HG02973 (cell line): Measurements from ENCODE around the gene AOPEP.
A peak's percentile ranks its signal among the peaks of the same experiment; 100 is the strongest.

Experiments
- ATAC-seq: cut with Tn5 transposase; IDR thresholded peaks from one replicate; pipeline ENCODE4 v1.9.1; 2021; ENCODE audit warnings: moderate library complexity; ENCODE audit not compliant: unreplicated experiment

Gene AOPEP, protein sequence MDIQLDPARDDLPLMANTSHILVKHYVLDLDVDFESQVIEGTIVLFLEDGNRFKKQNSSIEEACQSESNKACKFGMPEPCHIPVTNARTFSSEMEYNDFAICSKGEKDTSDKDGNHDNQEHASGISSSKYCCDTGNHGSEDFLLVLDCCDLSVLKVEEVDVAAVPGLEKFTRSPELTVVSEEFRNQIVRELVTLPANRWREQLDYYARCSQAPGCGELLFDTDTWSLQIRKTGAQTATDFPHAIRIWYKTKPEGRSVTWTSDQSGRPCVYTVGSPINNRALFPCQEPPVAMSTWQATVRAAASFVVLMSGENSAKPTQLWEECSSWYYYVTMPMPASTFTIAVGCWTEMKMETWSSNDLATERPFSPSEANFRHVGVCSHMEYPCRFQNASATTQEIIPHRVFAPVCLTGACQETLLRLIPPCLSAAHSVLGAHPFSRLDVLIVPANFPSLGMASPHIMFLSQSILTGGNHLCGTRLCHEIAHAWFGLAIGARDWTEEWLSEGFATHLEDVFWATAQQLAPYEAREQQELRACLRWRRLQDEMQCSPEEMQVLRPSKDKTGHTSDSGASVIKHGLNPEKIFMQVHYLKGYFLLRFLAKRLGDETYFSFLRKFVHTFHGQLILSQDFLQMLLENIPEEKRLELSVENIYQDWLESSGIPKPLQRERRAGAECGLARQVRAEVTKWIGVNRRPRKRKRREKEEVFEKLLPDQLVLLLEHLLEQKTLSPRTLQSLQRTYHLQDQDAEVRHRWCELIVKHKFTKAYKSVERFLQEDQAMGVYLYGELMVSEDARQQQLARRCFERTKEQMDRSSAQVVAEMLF

DNA sequence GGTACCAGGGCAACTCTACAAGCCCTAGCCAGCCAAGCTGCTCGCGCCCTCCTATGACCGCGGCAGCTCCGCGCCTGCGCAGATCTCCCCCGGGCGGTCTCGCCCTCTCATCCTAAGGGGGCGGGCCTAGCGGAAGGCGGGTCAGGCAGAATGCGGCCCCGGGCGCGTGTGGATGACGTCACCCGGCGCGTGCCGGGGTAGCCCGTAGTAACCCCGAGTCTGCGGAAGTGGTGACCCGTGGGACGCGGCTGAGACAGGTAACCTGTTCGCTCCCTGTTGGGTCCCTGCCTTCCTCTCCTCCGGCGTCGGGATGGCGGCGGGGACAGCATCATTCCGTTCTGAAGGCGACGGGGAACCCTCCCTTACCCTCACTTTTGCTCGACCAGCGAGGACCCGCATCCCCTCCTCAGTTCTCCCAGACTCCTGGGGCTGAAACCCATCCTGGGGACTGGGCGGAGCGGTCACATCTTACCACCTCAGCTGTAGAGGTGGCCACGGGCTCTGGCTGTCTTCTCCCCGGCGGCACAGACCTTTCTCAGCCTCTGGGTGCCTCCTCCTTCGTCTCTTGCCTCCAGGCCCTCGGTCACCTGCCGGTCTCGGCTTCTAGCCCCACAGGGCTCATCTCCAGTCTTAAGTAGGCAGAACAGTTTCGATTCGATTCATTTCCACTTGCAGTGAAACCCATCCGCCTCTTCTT, at the start of gene AOPEP:
Gene AOPEP, plus strand, starts transcription at position 205 of the 697 bp plus-strand sequence. CDS start 33,085 bp downstream, outside the sequence.
- peak; percentile 93 for ATAC-seq

DNA sequence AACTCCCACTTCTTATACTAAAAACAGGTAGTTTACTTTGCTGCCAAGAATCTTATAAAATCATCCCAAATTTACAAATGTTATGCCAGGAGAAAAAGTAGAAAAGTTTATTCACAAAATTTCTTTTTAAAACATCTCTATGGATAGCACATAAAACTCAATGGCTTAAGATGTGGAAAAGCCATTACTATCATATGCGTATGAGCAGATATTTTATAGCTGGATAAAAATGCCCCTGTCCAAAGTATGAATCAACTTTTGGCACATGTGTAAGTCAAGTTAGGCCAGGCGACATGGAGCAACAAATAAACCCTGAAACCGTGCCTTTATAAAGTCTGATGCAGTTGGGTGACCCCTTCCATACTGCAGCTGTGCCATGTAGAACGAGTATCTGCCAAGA, 48.6 kb upstream of the AOPEP start:
- no peak for ATAC-seq

DNA sequence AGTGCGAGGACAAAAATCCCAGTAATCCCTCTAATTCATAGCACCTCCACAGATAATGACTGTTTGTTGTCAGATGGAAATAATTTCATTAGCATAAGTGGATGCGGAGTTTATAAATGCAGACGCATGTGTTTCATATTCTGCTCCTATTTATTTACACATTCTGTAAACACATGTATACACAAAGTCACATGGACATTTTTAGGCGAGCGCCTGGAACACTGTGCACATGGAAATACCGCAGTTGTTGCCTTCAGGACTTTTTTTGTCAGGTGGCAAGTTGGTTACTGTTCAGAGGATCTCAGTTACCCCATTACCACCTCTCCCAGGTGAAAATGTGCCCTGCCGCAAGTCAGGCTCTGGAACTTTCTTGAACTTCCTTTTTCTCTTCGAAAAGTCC, 46.9 kb upstream of the AOPEP start:
- ATAC-seq, result no peak

DNA sequence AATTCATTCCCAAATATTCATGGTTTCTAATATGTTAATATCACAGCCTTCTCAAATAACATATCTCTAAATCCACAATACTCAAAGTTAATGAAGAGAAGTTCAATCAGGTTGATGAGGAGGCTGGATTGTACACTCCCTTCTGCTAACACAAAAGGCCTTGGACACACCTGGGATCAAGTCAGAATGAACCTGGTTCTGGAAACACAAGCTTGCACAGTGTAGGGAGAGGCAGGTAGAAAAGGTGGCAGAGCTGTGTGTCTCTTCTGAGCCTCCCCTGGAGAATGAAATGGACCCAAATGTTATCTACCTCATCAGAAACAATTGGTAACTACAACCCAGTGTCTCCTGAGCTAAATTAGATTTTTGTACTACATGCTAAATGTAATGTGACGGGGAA, 46.5 kb upstream of the AOPEP start:
- ATAC-seq, result no peak

DNA sequence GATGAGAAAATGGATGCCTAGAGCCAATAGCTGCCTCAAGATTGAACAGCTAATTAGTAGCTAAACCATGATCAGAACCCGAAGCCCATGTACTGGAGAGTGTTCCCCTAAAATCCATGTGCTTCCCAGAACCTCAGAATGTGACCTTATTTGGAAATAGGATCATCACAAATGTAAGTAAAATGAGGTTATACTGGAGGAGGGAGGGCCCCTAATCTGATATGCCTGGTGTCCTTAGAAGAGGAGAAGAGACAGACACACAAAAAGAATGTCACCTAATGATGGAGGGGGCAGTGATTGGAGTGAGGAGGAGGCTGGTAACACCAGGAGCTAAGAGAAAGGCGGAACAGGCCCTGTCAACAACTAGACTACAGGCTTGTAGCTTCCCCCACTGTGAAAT, 45.9 kb upstream of the AOPEP start:
- ATAC-seq, result no peak

DNA sequence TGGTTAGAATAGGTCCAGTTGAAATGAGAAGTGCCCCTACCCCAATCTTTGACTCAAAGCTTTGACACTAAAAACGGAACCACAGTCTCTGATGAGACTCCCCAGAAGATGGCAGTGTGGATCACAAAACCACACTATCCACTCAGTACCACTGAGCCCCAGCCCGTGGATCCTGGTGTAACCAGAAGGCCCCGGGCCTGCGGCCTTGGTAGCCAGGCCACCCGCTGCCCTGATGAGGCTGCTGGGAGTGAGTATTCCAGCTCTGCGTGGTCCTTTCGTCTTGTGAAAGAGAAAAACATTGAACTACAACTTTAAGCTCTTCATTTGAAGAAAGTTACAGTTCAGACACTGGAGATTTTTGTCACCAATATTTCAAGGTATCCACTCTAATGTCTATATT, 45.0 kb upstream of the AOPEP start:
- ATAC-seq, result no peak

DNA sequence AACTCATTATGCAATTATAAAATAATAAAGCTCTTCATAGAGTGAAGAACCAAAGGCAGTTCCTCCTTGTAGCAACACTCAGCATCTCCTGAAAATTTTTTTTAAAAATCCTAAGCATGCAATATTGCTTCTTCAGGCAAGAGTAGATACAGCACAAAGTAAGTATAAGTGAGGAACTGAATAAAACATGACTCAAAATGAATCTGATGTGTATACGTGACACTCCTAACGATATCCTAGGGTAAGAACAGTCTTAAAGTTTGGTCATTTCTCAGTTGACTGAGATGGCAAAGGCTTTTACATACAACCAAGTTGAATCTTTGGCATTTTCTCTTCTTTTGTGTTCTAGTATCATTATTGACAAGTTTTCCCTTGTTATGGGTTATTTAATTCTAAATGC, 41.1 kb upstream of the AOPEP start:
- ATAC-seq, result no peak

DNA sequence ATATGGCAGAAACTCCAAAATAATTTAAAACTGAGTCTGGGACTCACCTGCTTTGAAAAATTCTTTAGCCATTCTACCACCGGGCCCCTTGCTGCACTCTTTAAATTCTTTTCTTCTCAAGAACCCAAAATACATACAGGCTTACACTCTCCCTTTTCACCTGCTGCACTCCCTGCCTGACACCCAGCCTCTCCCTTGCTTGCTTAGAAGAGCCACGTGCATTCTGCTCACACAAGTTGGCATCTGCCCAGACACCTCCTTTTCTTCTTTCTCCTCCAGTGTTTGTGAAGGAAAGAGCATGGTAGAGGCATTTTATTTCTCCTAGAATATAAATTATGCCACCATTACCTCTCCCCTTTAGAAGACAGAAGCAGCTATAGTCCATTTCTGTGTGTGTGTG, 39.0 kb upstream of the AOPEP start:
- ATAC-seq, result no peak

DNA sequence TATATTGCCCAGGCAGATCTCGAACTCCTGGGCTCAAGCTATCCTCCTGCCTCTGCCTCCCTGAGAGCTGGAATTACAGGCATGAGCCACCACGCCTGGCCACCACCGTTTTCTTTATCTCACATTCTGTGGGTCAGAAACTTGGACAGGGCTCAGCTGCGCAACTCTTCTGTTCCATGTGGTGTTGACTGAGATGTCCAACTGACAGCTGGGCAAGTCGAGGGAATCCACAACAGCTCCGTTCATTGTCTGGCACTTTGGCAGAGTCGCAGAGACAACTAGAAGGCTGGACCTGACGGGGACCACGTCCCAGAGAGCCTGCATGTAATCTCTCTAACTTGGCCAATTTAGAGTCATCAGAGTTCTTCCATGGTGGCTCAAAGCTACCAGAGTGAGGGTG, 36.2 kb upstream of the AOPEP start:
- no peak for ATAC-seq

DNA sequence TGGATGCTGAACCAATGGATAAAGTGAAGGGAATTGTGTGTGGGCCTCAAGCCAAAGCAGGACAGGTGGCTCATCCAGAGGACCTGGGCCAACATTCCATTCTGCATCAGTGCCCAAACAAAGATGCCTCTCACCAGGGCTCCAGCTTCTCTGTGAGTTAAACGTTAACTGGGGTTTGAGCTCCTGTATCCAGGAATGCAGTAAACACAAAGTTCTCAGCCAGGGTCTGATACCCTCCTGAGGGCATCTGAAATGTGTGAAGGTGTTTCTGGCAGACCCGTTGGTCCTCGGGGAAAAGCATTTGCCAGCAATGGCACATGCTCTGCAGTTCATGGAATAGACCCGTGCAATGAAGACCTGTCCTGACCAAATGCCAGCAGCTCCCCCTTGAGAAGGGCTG, 33.9 kb upstream of the AOPEP start:
- ATAC-seq, result no peak

DNA sequence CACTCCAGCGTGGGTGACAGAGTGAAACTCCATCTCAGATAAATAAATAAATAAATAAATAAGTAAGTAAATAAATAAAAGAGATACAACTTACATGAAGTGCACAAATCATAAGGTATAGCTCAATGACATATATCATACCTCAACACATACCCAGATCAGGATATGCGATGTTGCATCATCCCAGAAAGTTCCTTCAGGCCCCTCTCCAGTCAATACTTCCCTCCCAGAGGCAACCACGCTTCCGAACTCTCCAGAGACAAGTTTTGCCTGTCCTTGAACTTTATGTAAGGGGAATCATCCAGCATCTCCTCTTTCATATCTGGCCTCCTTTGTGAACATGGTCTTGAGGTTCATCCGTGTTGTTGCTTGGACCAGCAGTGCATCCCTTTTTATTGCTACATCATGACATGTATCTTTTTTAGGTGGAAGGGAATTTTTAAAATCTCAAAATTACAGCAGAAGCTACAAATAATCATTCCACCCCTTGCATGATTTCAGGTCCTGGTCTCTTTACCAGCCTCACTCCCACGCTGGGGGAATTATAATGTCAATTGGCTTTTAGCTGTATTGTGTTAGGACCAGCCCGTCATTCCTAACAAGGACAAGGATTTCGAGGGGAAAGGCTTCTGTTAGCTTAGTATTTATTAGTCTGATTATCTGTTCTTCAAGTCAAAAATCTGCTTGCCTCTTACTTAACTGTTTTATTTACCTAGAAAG, 32.9 kb upstream of the AOPEP start:
- no peak for ATAC-seq

DNA sequence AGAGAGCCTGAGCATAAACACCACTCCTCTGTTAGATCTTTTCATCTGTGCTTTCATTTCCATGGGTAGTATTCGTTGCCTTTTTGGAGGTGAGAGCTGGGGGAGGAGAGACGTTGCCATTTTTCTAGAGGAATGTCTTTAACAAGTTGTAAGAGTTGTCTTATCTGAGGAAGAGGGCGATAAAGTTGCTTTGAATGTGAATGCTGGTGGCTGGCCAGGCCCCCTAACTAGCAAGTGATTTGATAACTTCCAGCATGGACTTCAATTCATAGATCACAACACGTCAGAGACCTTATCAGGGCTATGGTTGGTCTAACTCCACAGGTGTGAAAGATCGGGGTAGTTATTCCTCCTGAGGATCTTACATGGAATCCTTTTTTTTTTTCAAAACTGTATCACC, 30.0 kb upstream of the AOPEP start:
- ATAC-seq, result no peak

DNA sequence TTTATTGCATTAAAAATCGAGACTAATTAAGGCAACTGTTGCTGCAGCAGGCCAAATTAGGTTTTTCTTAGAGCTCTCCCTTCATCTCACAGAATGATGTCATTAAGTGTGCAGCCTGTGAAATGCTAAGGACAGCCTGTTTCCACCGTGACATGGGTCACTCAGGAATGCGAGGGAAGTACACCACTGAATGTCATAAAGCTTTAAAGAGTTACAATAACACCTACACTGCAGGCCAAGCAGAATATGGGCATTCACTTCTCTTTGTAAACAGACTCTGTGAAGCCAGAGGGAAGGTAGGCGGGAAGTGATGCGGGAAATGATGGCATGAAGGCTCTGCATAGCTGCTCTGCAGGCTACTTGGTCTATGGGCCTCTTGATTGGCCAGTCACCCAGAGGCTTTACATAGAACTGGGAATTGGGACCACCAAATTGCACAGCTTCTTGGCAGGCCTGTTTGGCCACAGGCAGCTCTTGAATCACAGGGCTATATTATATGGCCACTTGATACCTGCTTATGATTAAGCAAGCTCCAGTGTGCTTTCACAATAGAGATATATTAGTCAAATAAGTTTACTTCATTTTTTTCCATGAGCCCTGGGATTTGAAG, 28.4 kb upstream of the AOPEP start:
- no peak for ATAC-seq

DNA sequence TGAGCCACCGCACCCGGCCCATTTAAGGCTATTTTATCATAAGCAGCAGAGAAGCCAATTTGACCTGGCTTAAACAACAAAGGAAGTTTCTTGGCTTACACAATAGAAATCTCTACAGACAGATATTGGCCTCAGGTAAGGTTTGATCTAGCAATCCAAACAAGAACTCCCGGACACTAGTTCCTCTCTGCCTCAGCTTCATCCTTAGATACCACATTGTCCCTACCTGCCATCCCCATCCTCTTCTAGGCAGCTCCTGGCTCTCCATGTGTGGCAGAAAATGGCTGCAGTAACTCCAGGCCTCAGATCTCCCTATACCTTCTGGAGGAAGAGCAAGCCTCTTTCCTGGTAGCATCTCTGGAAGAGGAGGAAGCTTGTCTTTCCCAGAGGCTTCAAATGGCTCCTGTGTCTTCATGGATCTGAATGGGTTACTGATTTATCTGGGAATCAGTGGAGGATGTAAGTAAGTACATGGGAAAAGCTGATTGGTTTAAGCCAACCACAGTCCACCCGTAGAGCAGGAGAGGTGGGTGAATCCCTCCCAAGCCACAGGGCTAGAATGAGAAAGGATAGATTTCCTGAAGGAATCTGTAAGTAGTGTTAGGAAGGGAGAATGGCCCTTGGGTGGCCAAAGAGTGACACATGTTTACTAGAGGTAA, 26.7 kb upstream of the AOPEP start:
- no peak for ATAC-seq

DNA sequence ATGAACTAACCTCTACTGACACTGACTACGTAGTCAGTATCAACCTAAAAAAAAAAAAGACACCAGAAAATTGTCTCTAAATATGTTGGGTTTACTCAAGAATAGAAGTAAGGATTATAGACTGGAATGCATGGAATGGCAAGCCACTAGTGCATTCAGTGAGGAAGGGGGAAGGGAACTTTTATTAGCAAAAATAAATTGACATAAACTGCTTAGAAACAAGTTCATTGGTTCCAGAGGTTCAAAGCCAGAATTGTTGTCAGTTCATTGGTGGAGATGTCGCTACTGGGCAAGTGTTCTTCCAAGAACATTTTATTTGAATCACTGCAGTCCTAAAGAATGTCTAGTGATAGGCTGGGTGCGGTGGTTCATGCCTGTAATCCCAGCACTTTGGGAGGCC, 26.1 kb upstream of the AOPEP start:
- ATAC-seq, result no peak

DNA sequence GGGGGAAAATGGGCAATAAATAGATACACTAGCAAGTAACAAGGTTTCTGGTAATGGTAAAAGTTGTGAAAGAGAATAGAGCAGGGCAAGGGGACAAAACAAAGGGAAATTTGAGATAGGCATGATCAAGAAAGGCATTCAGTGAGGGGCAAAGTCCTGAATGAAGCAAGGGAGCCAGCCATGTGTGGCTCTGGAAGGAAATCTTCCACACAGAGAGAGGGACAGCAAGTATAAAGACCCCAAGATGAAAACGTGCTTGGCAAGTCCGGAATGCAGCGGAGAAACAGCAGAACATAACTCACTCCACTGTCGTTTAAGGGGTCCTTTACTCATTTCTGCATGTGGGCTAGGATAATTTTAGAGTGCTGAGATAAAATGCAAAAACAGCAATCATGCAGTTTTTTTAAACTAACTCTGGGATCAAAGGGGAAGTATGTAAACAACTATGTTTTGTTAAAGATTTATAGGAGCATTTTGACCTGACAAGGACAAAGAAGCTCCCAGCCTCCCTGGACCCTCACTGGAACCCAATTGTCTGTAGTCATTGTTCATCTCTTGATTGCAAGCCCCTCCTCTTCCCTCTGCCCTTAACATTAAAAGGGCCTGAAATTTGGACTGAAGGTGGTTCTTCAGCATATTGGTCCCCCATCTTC, 22.9 kb upstream of the AOPEP start:
- no peak for ATAC-seq

DNA sequence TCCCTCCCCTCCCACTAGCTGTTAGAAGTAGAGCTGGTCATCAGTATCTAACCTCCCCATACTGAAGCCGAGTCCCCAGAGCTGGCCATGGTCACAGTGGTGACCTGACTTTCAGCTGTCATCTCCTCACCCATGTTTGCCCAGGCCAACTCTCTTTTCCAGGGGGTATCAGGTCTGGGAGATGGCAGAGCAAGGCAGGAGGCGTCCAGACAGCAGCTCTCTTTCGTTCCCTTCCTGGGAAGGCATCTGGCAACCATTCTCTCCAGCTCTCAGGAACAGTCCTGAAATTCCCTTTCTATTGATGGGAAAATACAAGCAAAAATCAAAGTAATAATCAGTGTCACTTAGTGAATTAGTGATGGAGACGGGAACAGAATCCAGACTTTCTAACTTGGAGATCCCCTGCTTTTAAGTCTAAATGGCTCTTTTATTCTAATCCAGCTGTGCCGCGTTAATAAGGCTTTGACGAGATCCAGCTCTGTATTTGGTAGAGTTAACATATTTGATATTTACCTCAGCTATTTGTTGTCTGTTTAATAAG, 21.3 kb upstream of the AOPEP start:
- no peak for ATAC-seq

DNA sequence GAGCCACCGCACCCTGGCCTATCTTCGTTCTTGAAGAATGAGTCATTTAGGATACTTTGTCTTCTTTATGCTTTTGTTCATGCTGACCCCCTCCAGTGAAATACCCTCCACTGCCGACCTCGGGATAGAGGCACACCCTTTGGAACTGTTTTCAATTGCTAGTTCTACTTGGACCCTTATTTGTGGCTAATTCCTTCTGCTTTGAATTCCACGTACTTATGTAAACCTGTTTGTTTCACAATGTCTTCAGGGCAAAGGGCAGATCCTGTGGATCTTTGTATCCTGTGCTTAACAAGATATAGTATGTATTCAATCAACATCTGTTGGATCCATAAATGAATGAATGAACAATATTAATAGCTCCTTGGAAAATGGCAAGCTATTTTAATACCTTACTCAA, 19.6 kb upstream of the AOPEP start:
- no peak for ATAC-seq
